ENCODE measurements around the gene STARD7.

GRCh38 chr2:96204836-96205624 is 3.6 kb downstream of the STARD7 start:
- TF ChIP-seq CTCF (IDR thresholded peaks at IDR 0.05) (no peak), POLR2AphosphoS5 (IDR thresholded peaks at IDR 0.05) (peak; percentile 71), POLR2A (IDR thresholded peaks at IDR 0.05) (no peak)
